Sigmoid colon (tissue), 4 donors: ENCODE measurements around the gene CEACAM20.

Experiments
- CTCF ChIP-seq, 4 experiments: fragments of 450-650 bp in 3 of 4; fragments of 200-600 bp in 1 of 4; IDR thresholded peaks; one replicate each; pipeline ENCODE4 v1.5.1; 2016 to 2019; ENCODE audit warnings: antibody characterized with exemption in 4 of 4, mild to moderate bottlenecking in 3 of 4, moderate library complexity in 2 of 4
- EP300 ChIP-seq, 4 donors: sonication (generic); formaldehyde crosslinking; IDR thresholded peaks; one replicate each; pipeline ENCODE4 v1.6.1; 2017; ENCODE audit warnings: antibody characterized with exemption in 4 of 4
- POLR2A ChIP-seq, 2 donors: fragments of 450-650 bp; IDR thresholded peaks; one replicate each; pipeline ENCODE4 v1.6.1; 2016; ENCODE audit warnings: antibody characterized with exemption in 2 of 2, mild to moderate bottlenecking in 2 of 2, moderate library complexity in 2 of 2

DNA sequence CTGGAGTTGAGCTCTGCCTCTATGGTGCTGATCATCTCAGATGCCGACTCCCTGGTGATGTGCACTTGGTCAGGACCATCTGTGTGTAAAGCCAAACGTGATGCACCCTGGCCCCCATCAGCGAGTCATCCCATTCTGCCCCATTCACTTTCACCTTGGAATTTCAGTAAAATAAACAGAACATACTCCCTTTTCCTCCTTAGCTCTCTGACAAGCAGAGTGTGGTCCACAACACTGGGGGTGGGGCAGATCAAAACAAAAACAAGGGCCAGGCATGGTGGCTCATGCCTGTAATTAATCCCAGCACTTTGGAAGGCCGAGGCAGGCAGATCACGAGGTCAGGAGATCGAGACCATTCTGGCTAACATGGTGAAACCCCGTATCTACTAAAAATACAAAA, 12.3 kb downstream of the CEACAM20 start:
- no peak for TF ChIP-seq CTCF (IDR thresholded peaks at IDR 0.05)
- no peak for TF ChIP-seq POLR2A (IDR thresholded peaks at IDR 0.05)
- TF ChIP-seq EP300 (IDR thresholded peaks at IDR 0.05), result no peak
